ENCODE measurements around the gene TC2N.
"Not testable (repeated sequence)": the region's sequence is repeated elsewhere in the genome, so short reads cannot be mapped to it uniquely, and the experiment has no call there.

TC2N gene

GRCh38 chr14:91866511-91867295, 633 bp downstream of the TC2N start:
- no peak for DNase-seq (ENCODE audit: low spot score)

GRCh38 chr14:91866061-91866460, 1.3 kb downstream of the TC2N start:
- no peak for DNase-seq (ENCODE audit: low spot score)

GRCh38 chr14:91862417-91862816, 4.9 kb downstream of the TC2N start:
- DNase-seq (ENCODE audit: low spot score): no peak

GRCh38 chr14:91861091-91861490, 6.2 kb downstream of the TC2N start:
- no peak for DNase-seq (ENCODE audit: low spot score)

GRCh38 chr14:91860238-91860637, 7.1 kb downstream of the TC2N start:
- DNase-seq (ENCODE audit: low spot score): no peak

GRCh38 chr14:91858536-91859275, 8.6 kb downstream of the TC2N start:
- peak; percentile 15 for DNase-seq (ENCODE audit: low spot score)

- no peak for DNase-seq (ENCODE audit: low spot score)
Observed at GRCh38 chr14:91857614-91858013, 9.7 kb downstream of the TC2N start.

GRCh38 chr14:91854327-91854934, 12.9 kb downstream of the TC2N start:
- DNase-seq (ENCODE audit: low spot score): no peak

- DNase-seq (ENCODE audit: low spot score): no peak
Observed at GRCh38 chr14:91851563-91851962, 15.8 kb downstream of the TC2N start.

- no peak for DNase-seq (ENCODE audit: low spot score)
Observed at GRCh38 chr14:91848504-91849001, 18.8 kb downstream of the TC2N start.

- no peak for DNase-seq (ENCODE audit: low spot score)
Observed at GRCh38 chr14:91847693-91848092, 19.6 kb downstream of the TC2N start.

- DNase-seq (ENCODE audit: low spot score): no peak
Observed at GRCh38 chr14:91845652-91846051, 21.7 kb downstream of the TC2N start.

GRCh38 chr14:91845056-91845455, 22.3 kb downstream of the TC2N start:
- DNase-seq (ENCODE audit: low spot score): not testable (repeated sequence)

- no peak for DNase-seq (ENCODE audit: low spot score)
Observed at GRCh38 chr14:91844029-91844428, 23.3 kb downstream of the TC2N start.

- DNase-seq (ENCODE audit: low spot score): no peak
Observed at GRCh38 chr14:91843437-91843836, 23.9 kb downstream of the TC2N start.

GRCh38 chr14:91841065-91841464, 26.3 kb downstream of the TC2N start:
- DNase-seq (ENCODE audit: low spot score): no peak

- no peak for DNase-seq (ENCODE audit: low spot score)
Observed at GRCh38 chr14:91839749-91840148, 27.6 kb downstream of the TC2N start.

- DNase-seq (ENCODE audit: low spot score): no peak
Observed at GRCh38 chr14:91837076-91837475, 30.3 kb downstream of the TC2N start.

- DNase-seq (ENCODE audit: low spot score): no peak
Observed at GRCh38 chr14:91835920-91836843, 31.2 kb downstream of the TC2N start.

- no peak for DNase-seq (ENCODE audit: low spot score)
Observed at GRCh38 chr14:91835197-91835919, 32.0 kb downstream of the TC2N start.

- DNase-seq (ENCODE audit: low spot score): no peak
Observed at GRCh38 chr14:91834571-91834970, 32.8 kb downstream of the TC2N start.

All from COLO829 (cell line).